Measurements from ENCODE around the gene THSD7B.

DNA sequence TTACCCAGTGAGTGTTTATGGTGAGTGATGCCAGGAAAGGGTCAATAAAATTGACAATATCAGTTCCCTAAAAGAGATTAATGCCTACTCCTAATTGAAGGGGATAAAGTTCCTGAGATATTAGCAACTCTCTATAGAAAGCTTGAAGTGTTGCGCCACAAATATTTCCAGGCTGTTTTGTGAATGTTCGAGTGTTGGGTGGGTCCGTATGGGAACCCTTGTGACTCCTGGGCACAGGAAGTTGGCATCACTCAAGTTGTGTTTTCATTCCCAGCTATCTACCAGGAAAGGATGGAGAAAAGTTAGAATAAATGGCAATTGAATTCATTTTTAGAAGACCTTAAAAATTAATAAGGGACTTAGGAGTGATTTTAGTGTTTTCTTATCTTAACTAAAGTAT, 472.7 kb downstream of the THSD7B start:
- TF ChIP-seq CTCF (IDR thresholded peaks at IDR 0.05) (no peak), POLR2AphosphoS5 (IDR thresholded peaks at IDR 0.05) (no peak), POLR2A (IDR thresholded peaks at IDR 0.05) (no peak)

Measured in prostate gland (tissue), 2 donors.